HepG2 (cell line): Measurements from ENCODE around the gene JAM2. TPM values are rescaled to one million over a fixed set of nuclear protein-coding genes. Genes with fewer than 3 reads are reported as not detected.

Experiments used
- ATAC-seq: fragments of 200-7000 bp; cut with Tn5 transposase; 3 replicates; pipeline ENCODE4 v1.9.1; 2020; ENCODE audit warnings: mild to moderate bottlenecking, moderate library complexity
- BruUV-seq: library from RNA; stranded (reverse); fragments of 400-500 nt; replicated peaks from 2 replicates; lab custom pipeline; 2021; lab: Mats Ljungman, UMichigan
- CTCF ChIA-PET: fragments of 300-600 bp; formaldehyde crosslinking; extraction: SDS; loops from one replicate; lab custom pipeline; 2021; ENCODE audit warnings: low total read pairs, inconsistent platforms, low intra/inter-chr PET ratio; lab: Yijun Ruan, JAX
- POLR2A ChIA-PET: fragments of 350-600 bp; sonication (Branson Sonifier 250); formaldehyde crosslinking; loops from one replicate; lab custom pipeline; 2020; ENCODE audit warnings: antibody characterized with exemption, inconsistent platforms; lab: Yijun Ruan, JAX
- DNase-seq: peaks from one replicate; pipeline ENCODE4 v3.0.0-alpha.2; 2015; ENCODE audit warnings: low spot score
- FAIRE-seq: peaks from 3 replicates; lab custom pipeline; 2011; peaks lifted over from hg19 to GRCh38; lab: Jason Lieb, UNC
- H2AFZ ChIP-seq: one replicate; pipeline ENCODE4 v1.6.1; 2011; ENCODE audit warnings: low read length, inconsistent platforms
- H3K27ac ChIP-seq: fragments of 300-600 bp; 3 replicates; pipeline ENCODE4 v1.8.0; 2011; ENCODE audit warnings: mixed run types, mild to moderate bottlenecking, mixed read lengths, low read length, inconsistent platforms; ENCODE audit not compliant: insufficient read depth; ENCODE audit errors: extremely low read length
- H3K27me3 ChIP-seq, 2 experiments: fragments of 200-600 bp in 1 of 2; 2 replicates in 1 of 2; 3 replicates in 1 of 2; pipeline versions ENCODE4 v1.6.0 to v1.8.0; 2011; ENCODE audit warnings: low read length in 2 of 2, mild to moderate bottlenecking in 2 of 2, moderate library complexity in 2 of 2, inconsistent platforms in 1 of 2; ENCODE audit not compliant: insufficient read depth in 2 of 2, control insufficient read depth in 1 of 2
- H3K36me3 ChIP-seq, 2 experiments: fragments of 200-600 bp in 1 of 2; replicated peaks in 1 of 2; 2 replicates in 1 of 2; 3 replicates in 1 of 2; pipeline versions ENCODE4 v1.5.1 to v1.8.0; 2011; ENCODE audit warnings: low read length in 2 of 2, inconsistent platforms in 1 of 2; ENCODE audit not compliant: insufficient read depth in 2 of 2, control insufficient read depth in 1 of 2
- H3K4me1 ChIP-seq: 2 replicates; pipeline ENCODE4 v1.5.1; 2012; ENCODE audit warnings: low read length, inconsistent platforms; ENCODE audit not compliant: insufficient read depth
- H3K4me2 ChIP-seq: 2 replicates; pipeline ENCODE4 v1.6.0; 2011; ENCODE audit warnings: low read depth, low read length, inconsistent platforms
- H3K4me3 ChIP-seq, 3 experiments: fragments of 200-600 bp in 1 of 3; sonication (generic), shearing (Covaris generic) in 1 of 3; replicated peaks in 1 of 3; 2 replicates each; pipeline ENCODE4 v1.5.1; 2011 to 2016; ENCODE audit warnings: low read length in 3 of 3, inconsistent platforms in 2 of 3, low read depth in 2 of 3, mild to moderate bottlenecking in 2 of 3, control low read depth in 1 of 3, mixed read lengths in 1 of 3; ENCODE audit not compliant: insufficient read depth in 1 of 3
- H3K79me2 ChIP-seq: one replicate; pipeline ENCODE4 v1.6.1; 2011; ENCODE audit warnings: low read length, inconsistent platforms; ENCODE audit not compliant: insufficient read depth
- H3K9ac ChIP-seq: 2 replicates; pipeline ENCODE4 v1.6.0; 2011; ENCODE audit warnings: mild to moderate bottlenecking, low read depth, low read length, inconsistent platforms; ENCODE audit not compliant: insufficient read depth
- H3K9me3 ChIP-seq: 2 replicates; pipeline ENCODE4 v1.5.1; 2012; ENCODE audit warnings: mild to moderate bottlenecking, low read length
- H4K20me1 ChIP-seq: 2 replicates; pipeline ENCODE4 v1.6.0; 2011; ENCODE audit warnings: inconsistent platforms, mild to moderate bottlenecking, low read length, moderate library complexity; ENCODE audit not compliant: insufficient read depth
- CCDC6 ChIP-seq: sonication (generic); formaldehyde crosslinking; IDR thresholded peaks from 2 replicates; pipeline ENCODE4 v1.8.1; 2022; ENCODE audit warnings: mild to moderate bottlenecking, missing genetic modification reagents, moderate library complexity
- CERS6 ChIP-seq: sonication (generic); formaldehyde crosslinking; IDR thresholded peaks from 2 replicates; pipeline ENCODE4 v1.5.0; 2020; ENCODE audit warnings: missing genetic modification reagents
- FOXK2 ChIP-seq: fragments of 450-650 bp; IDR thresholded peaks from 2 replicates; pipeline ENCODE4 v1.6.1; 2016
- HNRNPL ChIP-seq: fragments of 200-400 bp; formaldehyde crosslinking; IDR thresholded peaks from 2 replicates; pipeline ENCODE4 v1.6.1; 2017; ENCODE audit warnings: mild to moderate bottlenecking, low read depth, low read length
- RBFOX2 ChIP-seq: fragments of 200-400 bp; formaldehyde crosslinking; IDR thresholded peaks from 2 replicates; pipeline ENCODE4 v1.6.1; 2017; ENCODE audit warnings: low read depth, mild to moderate bottlenecking, low read length
- SRF ChIP-seq: IDR thresholded peaks from 2 replicates; pipeline ENCODE4 v1.6.1; 2011; ENCODE audit warnings: mild to moderate bottlenecking, low read depth, low read length, moderate library complexity
- TCF7L2 ChIP-seq: IDR thresholded peaks from 2 replicates; pipeline ENCODE4 v1.6.1; 2011; ENCODE audit warnings: mild to moderate bottlenecking, low read depth, low read length, moderate library complexity
- ZBTB33 ChIP-seq: sonication (generic); formaldehyde crosslinking; IDR thresholded peaks from 2 replicates; pipeline ENCODE4 v1.4.0; 2020; ENCODE audit warnings: missing genetic modification reagents
- ZNF724P ChIP-seq: sonication (generic); formaldehyde crosslinking; IDR thresholded peaks from 2 replicates; pipeline ENCODE4 v1.8.0; 2022; ENCODE audit warnings: missing genetic modification reagents, borderline replicate concordance
- ZNF766 ChIP-seq: sonication (generic); formaldehyde crosslinking; IDR thresholded peaks from 2 replicates; pipeline ENCODE4 v1.5.0; 2020; ENCODE audit warnings: missing genetic modification reagents, borderline replicate concordance
- WGBS: methylation state at CpG from one replicate; pipeline ENCODE4 v1.1.6; 2017; ENCODE audit warnings: low lambda C conversion rate; 5-methylcytosine and 5-hydroxymethylcytosine counted together
- in situ Hi-C: cut with HindIII; loops from 2 replicates; pipeline ENCODE4 v1.10.0; 2017; ENCODE audit warnings: low pct_unique_long_range_greater_than_20kb; ENCODE audit not compliant: extremely low pct_ligation_motif_present
- intact Hi-C: fragments of 100-400 bp; cut with micrococcal nuclease; formaldehyde crosslinking; loops from one replicate; pipeline ENCODE4 v1.10.0; 2022; ENCODE audit not compliant: unreplicated experiment
- polyA plus RNA-seq, 8 experiments: library from polyadenylated mRNA; depleted of rRNA in 3 of 8; stranded (reverse) in 7 of 8; unstranded in 1 of 8; fragments of >200 nt; fragmentation: Illumina TruSeq in 4 of 8; extraction: Trizol in 4 of 8; gene quantifications; 2 replicates each; pipeline versions ENCODE4 v1.2.1 to v1.2.3, GENCODE V29; 2011 to 2016; ENCODE audit warnings: low read depth in 4 of 8, missing spikeins in 1 of 8, mixed read lengths in 1 of 8; ENCODE audit not compliant: insufficient read depth in 1 of 8
- total RNA-seq, 5 experiments: library from RNA; depleted of rRNA; stranded (reverse); fragments of >200 nt; fragmentation: Illumina TruSeq; extraction: Trizol; gene quantifications; 2 replicates each; pipeline ENCODE4 v1.2.3, GENCODE V29; 2016; ENCODE audit warnings: low read depth in 1 of 5

Gene JAM2
- total and polyA plus RNA-seq, 2 of the 13 experiments (the other 11 are each of a cell fraction or from before 2014, with no cell fraction given): 0.07 TPM; not detected in 1

GRCh38 chr21:25643486-25643885 lies 4.4 kb downstream of the JAM2 start (continued):
- no peak for TF ChIP-seq ZBTB33 (CRISPR knock-in tag)
- no peak for TF ChIP-seq TCF7L2
- no peak for TF ChIP-seq FOXK2
- TF ChIP-seq RBFOX2: no peak
- TF ChIP-seq ZNF724P (CRISPR knock-in tag): no peak
- TF ChIP-seq, all 625 proteins: peak for 0

- Histone ChIP-seq H3K4me1 (no peaks in the 10 kb centered on the region), H3K27ac (no peak overlapping the region), H3K36me3 (no peaks in the 10 kb centered on the region), H4K20me1 (no peaks in the 10 kb centered on the region), H3K9me3 (no peaks in the 10 kb centered on the region), H3K9ac (no peak overlapping the region), H2AFZ (no peak overlapping the region), H3K27me3 (0 out of 5 replicates have a peak, but pooled peaks cover 0 to 7% of the 10 kb centered on the region in 2 experiments), H3K4me2 (no peak overlapping the region), H3K4me3 (no peak overlapping the region), H3K79me2 (no peaks in the 10 kb centered on the region)
- no TSS peak for BruUV-seq
- 0% methylated on average over 1 of the region's 1 CpG for WGBS
- in situ Hi-C loops (no loop called here), intact Hi-C loops (no loop called here)
- ChIA-PET CTCF (no interaction called here), POLR2A (no interaction called here)
- TF ChIP-seq SRF (no peak), CCDC6 (CRISPR knock-in tag) (no peak), HNRNPL (no peak), CERS6 (no peak), ZNF766 (CRISPR knock-in tag) (no peak)
- FAIRE-seq (no peak), ATAC-seq (no peak), DNase-seq (no peak)
These were observed 7.4 kb downstream of the JAM2 start for GRCh38 chr21:25646474-25646873.
